CD4-positive, alpha-beta T cell (primary cell): ENCODE measurements around the gene ANKRD40. TPM values are rescaled to one million over a fixed set of nuclear protein-coding genes. Genes with fewer than 3 reads are reported as not detected.

Experiments
- ATAC-seq: fragments of 200-7000 bp; cut with Tn5 transposase; one replicate; pipeline ENCODE4 v1.10.0; 2022; ENCODE audit warnings: mild to moderate bottlenecking; ENCODE audit not compliant: poor library complexity
- CTCF ChIA-PET: fragments of 350-600 bp; sonication (Branson Sonifier 250); formaldehyde crosslinking; loops from one replicate; lab custom pipeline; 2021; ENCODE audit warnings: antibody characterized with exemption, inconsistent platforms; lab: Charles Lee
- POLR2A ChIA-PET: fragments of 350-600 bp; sonication (Branson Sonifier 250); formaldehyde crosslinking; loops from one replicate; lab custom pipeline; 2021; ENCODE audit warnings: antibody characterized with exemption, inconsistent platforms; lab: Charles Lee
- DNase-seq, 14 experiments: peaks; one replicate each; pipeline ENCODE4 v3.0.0-alpha.2; 2013 to 2020; ENCODE audit warnings: mixed read lengths in 2 of 14
- H3K27ac ChIP-seq, 2 donors: one replicate each; pipeline versions ENCODE4 v1.5.1 to v1.7.0; 2013; ENCODE audit warnings: low read length in 2 of 2, low read depth in 1 of 2, mild to moderate bottlenecking in 1 of 2
- H3K27me3 ChIP-seq, 2 experiments: 1 replicate in 1 of 2; 2 replicates in 1 of 2; pipeline versions ENCODE4 v1.6.1 to v1.7.0; 2013; ENCODE audit warnings: low read length in 2 of 2, control low read depth in 1 of 2, mild to moderate bottlenecking in 1 of 2, moderate library complexity in 1 of 2; ENCODE audit not compliant: insufficient read depth in 2 of 2, control insufficient read depth in 1 of 2
- H3K36me3 ChIP-seq: one replicate; pipeline ENCODE4 v1.6.1; 2013; ENCODE audit warnings: low read length, control low read depth; ENCODE audit not compliant: insufficient read depth
- H3K4me1 ChIP-seq: one replicate; pipeline ENCODE4 v1.6.1; 2013; ENCODE audit warnings: low read length, control low read depth; ENCODE audit not compliant: insufficient read depth
- H3K4me3 ChIP-seq: one replicate; pipeline ENCODE4 v1.5.1; 2013; ENCODE audit warnings: mild to moderate bottlenecking, low read length, moderate library complexity
- H3K9me3 ChIP-seq, 2 experiments: 1 replicate in 1 of 2; 2 replicates in 1 of 2; pipeline versions ENCODE4 v1.6.1 to v1.7.0; 2013; ENCODE audit warnings: low read length in 2 of 2, mild to moderate bottlenecking in 2 of 2, control low read depth in 1 of 2, moderate library complexity in 1 of 2; ENCODE audit not compliant: control insufficient read depth in 1 of 2, insufficient read depth in 1 of 2
- H3K27ac Mint-ChIP-seq: one replicate; pipeline ENCODE4 v1.8.0; 2020; ENCODE audit warnings: mixed read lengths
- H3K27me3 Mint-ChIP-seq: one replicate; pipeline ENCODE4 v1.8.0; 2021; ENCODE audit warnings: mixed read lengths
- H3K36me3 Mint-ChIP-seq: one replicate; pipeline ENCODE4 v1.8.0; 2021; ENCODE audit warnings: low read depth, mixed read lengths
- H3K4me1 Mint-ChIP-seq: one replicate; pipeline ENCODE4 v1.8.0; 2021; ENCODE audit warnings: low read depth, mixed read lengths
- H3K4me3 Mint-ChIP-seq: one replicate; pipeline ENCODE4 v1.8.0; 2020; ENCODE audit warnings: mild to moderate bottlenecking, mixed read lengths
- H3K9me3 Mint-ChIP-seq: one replicate; pipeline ENCODE4 v1.8.0; 2020; ENCODE audit warnings: mixed read lengths
- intact Hi-C, 2 experiments: fragments of 100-400 bp; cut with DNase I in 1 of 2; cut with micrococcal nuclease in 1 of 2; formaldehyde crosslinking; loops; one replicate each; pipeline versions ENCODE4 v1.15.1 to v1.9.0; 2023 to 2025; cut with DNase I, micrococcal nuclease
- total RNA-seq, 174 experiments: library from RNA in 2 of 174; stranded (reverse) in 2 of 174; gene quantifications; one replicate each; pipeline ENCODE4 v1.2.3 and lab custom pipeline; 2021 to 2026
- TF ChIP-seq, protein P1 (sequence below): fragments of 200-600 bp; IDR thresholded peaks from one replicate; pipeline ENCODE4 v1.8.0; 2022; ENCODE audit warnings: antibody characterized with exemption, mild to moderate bottlenecking

Gene ANKRD40
- total RNA-seq, 2 experiments from 2014 or later, result 22.8 to 24.0 TPM

GRCh38 chr17:50688245-50688644, 19.5 kb downstream of the ANKRD40 start:
- CTCF ChIA-PET, result no interaction called here
- Mint-ChIP-seq H3K9me3 (no peaks in the 10 kb centered on the region), H3K4me1 (no peaks in the 10 kb centered on the region), H3K27ac (no peak overlapping the region), H3K27me3 (no peaks in the 10 kb centered on the region), H3K36me3 (peaks cover 8% of the 10 kb centered on the region), H3K4me3 (no peak overlapping the region)
- DNase-seq (no peak), ATAC-seq (no peak)
- intact Hi-C loops, result no loop called here
- H3K4me3 ChIP-seq, result no peak overlapping the region
- no peaks in the 10 kb centered on the region for H3K9me3 ChIP-seq
- TF ChIP-seq, protein P1, sequence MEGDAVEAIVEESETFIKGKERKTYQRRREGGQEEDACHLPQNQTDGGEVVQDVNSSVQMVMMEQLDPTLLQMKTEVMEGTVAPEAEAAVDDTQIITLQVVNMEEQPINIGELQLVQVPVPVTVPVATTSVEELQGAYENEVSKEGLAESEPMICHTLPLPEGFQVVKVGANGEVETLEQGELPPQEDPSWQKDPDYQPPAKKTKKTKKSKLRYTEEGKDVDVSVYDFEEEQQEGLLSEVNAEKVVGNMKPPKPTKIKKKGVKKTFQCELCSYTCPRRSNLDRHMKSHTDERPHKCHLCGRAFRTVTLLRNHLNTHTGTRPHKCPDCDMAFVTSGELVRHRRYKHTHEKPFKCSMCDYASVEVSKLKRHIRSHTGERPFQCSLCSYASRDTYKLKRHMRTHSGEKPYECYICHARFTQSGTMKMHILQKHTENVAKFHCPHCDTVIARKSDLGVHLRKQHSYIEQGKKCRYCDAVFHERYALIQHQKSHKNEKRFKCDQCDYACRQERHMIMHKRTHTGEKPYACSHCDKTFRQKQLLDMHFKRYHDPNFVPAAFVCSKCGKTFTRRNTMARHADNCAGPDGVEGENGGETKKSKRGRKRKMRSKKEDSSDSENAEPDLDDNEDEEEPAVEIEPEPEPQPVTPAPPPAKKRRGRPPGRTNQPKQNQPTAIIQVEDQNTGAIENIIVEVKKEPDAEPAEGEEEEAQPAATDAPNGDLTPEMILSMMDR, result no peak
- no peaks in the 10 kb centered on the region for H3K27me3 ChIP-seq
- no peaks in the 10 kb centered on the region for H3K4me1 ChIP-seq
- peaks cover 10% of the 10 kb centered on the region for H3K36me3 ChIP-seq
- POLR2A ChIA-PET, result no interaction called here
- no peak overlapping the region for H3K27ac ChIP-seq

GRCh38 chr17:50687200-50688066, 20.3 kb downstream of the ANKRD40 start:
- ChIA-PET POLR2A (no interaction called here), CTCF (no interaction called here)
- Mint-ChIP-seq H3K4me3 (no peak overlapping the region), H3K36me3 (peaks cover 1% of the 10 kb centered on the region), H3K27me3 (peaks cover 3% of the 10 kb centered on the region), H3K4me1 (no peaks in the 10 kb centered on the region), H3K9me3 (no peaks in the 10 kb centered on the region), H3K27ac (no peak overlapping the region)
- intact Hi-C loops, result no loop called here
- H3K4me3 ChIP-seq, result no peak overlapping the region
- H3K4me1 ChIP-seq, result no peaks in the 10 kb centered on the region
- no peaks in the 10 kb centered on the region for H3K27me3 ChIP-seq
- peaks cover 2% of the 10 kb centered on the region for H3K36me3 ChIP-seq
- H3K27ac ChIP-seq, result no peak overlapping the region
- DNase-seq (no peak), ATAC-seq (no peak)
- H3K9me3 ChIP-seq, result no peaks in the 10 kb centered on the region
- TF ChIP-seq, protein P1, result no peak

DNA sequence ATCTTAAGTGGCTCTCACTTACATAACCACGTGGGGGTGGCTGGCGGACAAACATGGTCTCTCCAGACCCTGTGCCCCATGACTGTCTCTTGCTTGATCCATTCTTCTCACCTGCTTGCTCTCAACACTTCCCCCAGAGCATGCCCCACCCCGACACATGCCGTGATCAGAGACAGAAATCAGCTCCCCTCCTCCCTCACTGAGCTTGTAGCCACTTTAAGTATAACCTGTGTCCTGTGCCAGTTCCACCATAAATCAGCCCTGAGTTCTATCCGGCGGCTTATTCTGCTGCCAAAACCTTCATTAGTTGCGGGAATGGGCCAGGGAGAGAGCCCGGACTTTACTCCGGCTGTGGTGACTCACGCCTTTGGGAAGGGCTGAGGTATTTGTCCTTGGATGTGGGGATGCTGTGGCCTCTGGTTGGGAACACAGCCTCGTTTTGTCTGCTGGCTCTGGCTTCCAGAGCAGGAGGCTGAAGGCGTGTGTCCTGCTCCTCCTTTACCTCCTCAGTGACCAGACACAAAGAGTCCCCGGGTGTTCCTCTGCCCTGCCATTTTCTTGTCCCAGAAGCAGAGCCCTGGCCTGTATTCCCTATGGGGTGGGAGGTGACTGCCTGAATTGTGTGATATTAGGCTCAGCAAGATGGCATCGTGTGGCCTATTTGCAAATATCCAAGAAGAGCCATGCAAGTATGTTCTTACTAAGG, 21.1 kb downstream of the ANKRD40 start:
- TF ChIP-seq, protein P1, result no peak
- intact Hi-C loops, result no loop called here
- Mint-ChIP-seq H3K27ac (no peak overlapping the region), H3K4me1 (no peaks in the 10 kb centered on the region), H3K27me3 (peaks cover 11% of the 10 kb centered on the region), H3K36me3 (no peaks in the 10 kb centered on the region), H3K9me3 (no peaks in the 10 kb centered on the region), H3K4me3 (no peak overlapping the region)
- Histone ChIP-seq H3K4me1 (no peaks in the 10 kb centered on the region), H3K27me3 (no peaks in the 10 kb centered on the region), H3K4me3 (no peak overlapping the region), H3K27ac (no peak overlapping the region), H3K9me3 (no peaks in the 10 kb centered on the region), H3K36me3 (no peaks in the 10 kb centered on the region)
- ATAC-seq (no peak), DNase-seq (no peak)
- ChIA-PET POLR2A (no interaction called here), CTCF (no interaction called here)
